Activated CD8-positive, alpha-beta T cell treated with anti-CD3 and anti-CD28 coated beads for 36 hours (primary cell): ENCODE measurements around the gene ZNHIT1. TPM values are rescaled to one million over a fixed set of nuclear protein-coding genes. Genes with fewer than 3 reads are reported as not detected.

Experiments used
- ATAC-seq: fragments of 200-7000 bp; cut with Tn5 transposase; one replicate; pipeline ENCODE4 v1.10.0; 2021; ENCODE audit warnings: mild to moderate bottlenecking, moderate library complexity
- CTCF ChIA-PET: fragments of 350-600 bp; sonication (Branson Sonifier 250); formaldehyde crosslinking; loops from one replicate; lab custom pipeline; 2021; ENCODE audit warnings: antibody characterized with exemption; lab: Charles Lee
- POLR2A ChIA-PET: fragments of 350-600 bp; sonication (Branson Sonifier 250); formaldehyde crosslinking; loops from one replicate; lab custom pipeline; 2021; ENCODE audit warnings: antibody characterized with exemption; lab: Charles Lee
- DNase-seq: peaks from one replicate; pipeline ENCODE4 v3.0.0-alpha.2; 2020
- H3K27ac Mint-ChIP-seq: one replicate; pipeline ENCODE4 v1.8.0; 2021; ENCODE audit warnings: mild to moderate bottlenecking, mixed read lengths
- H3K27me3 Mint-ChIP-seq: one replicate; pipeline ENCODE4 v1.8.0; 2021; ENCODE audit warnings: mixed read lengths
- H3K36me3 Mint-ChIP-seq: one replicate; pipeline ENCODE4 v1.8.0; 2021; ENCODE audit warnings: low read depth, mixed read lengths
- H3K4me1 Mint-ChIP-seq: one replicate; pipeline ENCODE4 v1.8.0; 2021; ENCODE audit warnings: low read depth, mixed read lengths
- H3K4me3 Mint-ChIP-seq: one replicate; pipeline ENCODE4 v1.8.0; 2021; ENCODE audit warnings: mild to moderate bottlenecking, moderate library complexity, mixed read lengths
- H3K9me3 Mint-ChIP-seq: one replicate; pipeline ENCODE4 v1.8.0; 2021; ENCODE audit warnings: mixed read lengths
- intact Hi-C: fragments of 100-400 bp; cut with micrococcal nuclease; formaldehyde crosslinking; loops from one replicate; pipeline ENCODE4 v1.10.0; 2022
- total RNA-seq, 2 experiments: library from RNA; stranded (reverse); gene quantifications; one replicate each; pipeline ENCODE4 v1.2.3, GENCODE V29; 2021
- TF ChIP-seq, protein P1 (sequence below): fragments of 200-600 bp; IDR thresholded peaks from one replicate; pipeline ENCODE4 v1.8.0; 2022; ENCODE audit warnings: antibody characterized with exemption, mild to moderate bottlenecking

ZNHIT1 gene
- total RNA-seq, result 10 to 100 TPM; 36.8 to 37.9 TPM

GRCh38 chr7:101217388-101218235 lies at the start of gene ZNHIT1, which contains the start of gene PLOD3:
Gene ZNHIT1 (plus strand): TSS chr7:101218165. CDS start chr7:101218196, 31 bp downstream.
Gene PLOD3 (minus strand): TSS chr7:101217581. CDS start chr7:101217274, 307 bp downstream.
- Mint-ChIP-seq H3K9me3 (no peaks in the 10 kb centered on the region), H3K4me1 (peaks cover 28% of the 10 kb centered on the region), H3K27me3 (no peaks in the 10 kb centered on the region), H3K27ac (peak within 1 kb of the TSS; percentile 88), H3K4me3 (peak within 1 kb of the TSS; percentile 98), H3K36me3 (peaks cover 2% of the 10 kb centered on the region)
- intact Hi-C loops, result no loop called here
- CTCF ChIA-PET, result interaction anchor here (0.6 to 4.5 kb wide), 17 partner anchors 9 to 194 kb away, joined by 3 to 49 read pairs (median 5); partner anchors contain the start of gene FIS1
- POLR2A ChIA-PET, result interaction anchor here (0.7 to 3.2 kb wide), 11 partner anchors 9 to 329 kb away, joined by 3 to 22 read pairs (median 3); partner anchors contain the start of genes CLDN15 and FIS1
- DNase-seq (peak; percentile 99), ATAC-seq (peak; percentile 89)
- TF ChIP-seq, protein P1, sequence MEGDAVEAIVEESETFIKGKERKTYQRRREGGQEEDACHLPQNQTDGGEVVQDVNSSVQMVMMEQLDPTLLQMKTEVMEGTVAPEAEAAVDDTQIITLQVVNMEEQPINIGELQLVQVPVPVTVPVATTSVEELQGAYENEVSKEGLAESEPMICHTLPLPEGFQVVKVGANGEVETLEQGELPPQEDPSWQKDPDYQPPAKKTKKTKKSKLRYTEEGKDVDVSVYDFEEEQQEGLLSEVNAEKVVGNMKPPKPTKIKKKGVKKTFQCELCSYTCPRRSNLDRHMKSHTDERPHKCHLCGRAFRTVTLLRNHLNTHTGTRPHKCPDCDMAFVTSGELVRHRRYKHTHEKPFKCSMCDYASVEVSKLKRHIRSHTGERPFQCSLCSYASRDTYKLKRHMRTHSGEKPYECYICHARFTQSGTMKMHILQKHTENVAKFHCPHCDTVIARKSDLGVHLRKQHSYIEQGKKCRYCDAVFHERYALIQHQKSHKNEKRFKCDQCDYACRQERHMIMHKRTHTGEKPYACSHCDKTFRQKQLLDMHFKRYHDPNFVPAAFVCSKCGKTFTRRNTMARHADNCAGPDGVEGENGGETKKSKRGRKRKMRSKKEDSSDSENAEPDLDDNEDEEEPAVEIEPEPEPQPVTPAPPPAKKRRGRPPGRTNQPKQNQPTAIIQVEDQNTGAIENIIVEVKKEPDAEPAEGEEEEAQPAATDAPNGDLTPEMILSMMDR, result peak; percentile 35

GRCh38 chr7:101168412-101169049 lies 49.4 kb upstream of the ZNHIT1 start:
- H3K27ac Mint-ChIP-seq, result no peak overlapping the region
- no peaks in the 10 kb centered on the region for H3K36me3 Mint-ChIP-seq
- ChIA-PET POLR2A (interaction anchor here (1.2 kb wide), 1 partner anchor 9 kb away, joined by 4 read pairs; no protein-coding TSS in a partner anchor), CTCF (interaction anchor here (1.0 to 1.8 kb wide), 3 partner anchors 24 to 42 kb away, joined by 3 to 12 read pairs (median 4); partner anchors contain the start of gene SERPINE1)
- peaks cover 74% of the 10 kb centered on the region for H3K4me1 Mint-ChIP-seq
- DNase-seq, result peak; percentile 58
- intact Hi-C loops, result no loop called here
- peaks cover 72% of the 10 kb centered on the region for H3K27me3 Mint-ChIP-seq
- no peaks in the 10 kb centered on the region for H3K9me3 Mint-ChIP-seq
- TF ChIP-seq, protein P1, result no peak
- no peak for ATAC-seq
- H3K4me3 Mint-ChIP-seq, result no peak overlapping the region

GRCh38 chr7:101169110-101169837 lies 48.7 kb upstream of the ZNHIT1 start:
- Mint-ChIP-seq H3K4me1 (peaks cover 79% of the 10 kb centered on the region), H3K4me3 (peak overlapping the region; percentile 42), H3K27me3 (peaks cover 77% of the 10 kb centered on the region), H3K36me3 (no peaks in the 10 kb centered on the region), H3K9me3 (no peaks in the 10 kb centered on the region), H3K27ac (no peak overlapping the region)
- intact Hi-C loops, result no loop called here
- TF ChIP-seq, protein P1, result no peak
- DNase-seq (no peak), ATAC-seq (no peak)
- POLR2A ChIA-PET, result no interaction called here
- CTCF ChIA-PET, result interaction anchor here (1.0 to 3.0 kb wide), 5 partner anchors 13 to 43 kb away, joined by 4 to 30 read pairs (median 5); partner anchors contain the start of gene SERPINE1

DNA sequence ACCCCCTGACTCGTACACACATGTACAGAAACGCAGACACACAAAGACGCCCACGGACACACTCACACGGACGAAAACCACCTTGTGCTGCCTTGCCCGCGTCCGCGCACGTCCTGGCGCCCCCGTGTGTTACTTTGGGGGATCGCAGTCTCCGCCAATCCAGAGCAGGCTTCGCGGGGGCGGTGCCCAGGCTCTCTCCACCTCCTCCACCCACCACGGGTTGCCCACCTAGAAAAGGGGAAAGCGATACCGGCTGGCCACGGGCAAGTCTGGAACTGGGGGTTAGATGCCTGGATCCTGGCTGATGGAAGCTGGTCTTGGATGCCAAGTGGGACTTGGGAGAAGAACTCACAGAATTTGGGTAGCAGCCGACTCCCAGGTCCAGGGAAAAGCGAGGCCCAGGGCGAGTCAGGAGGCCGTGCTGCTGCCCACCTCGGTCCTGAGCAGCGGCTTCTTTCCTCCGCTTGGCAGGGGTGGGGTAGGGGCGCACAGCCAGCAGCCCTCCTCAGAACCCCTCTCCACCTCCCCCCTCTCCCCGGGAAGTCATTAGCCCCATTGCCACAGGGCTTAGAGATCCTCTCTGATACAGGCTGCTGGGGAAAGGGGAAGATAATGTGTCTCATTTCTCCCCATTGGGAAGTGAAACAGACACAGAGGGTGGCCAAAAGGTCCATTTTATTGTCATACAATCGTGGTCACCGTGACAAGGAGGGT lies 48.0 kb upstream of the ZNHIT1 start:
- Mint-ChIP-seq H3K27ac (no peak overlapping the region), H3K27me3 (peaks cover 79% of the 10 kb centered on the region), H3K4me1 (peaks cover 74% of the 10 kb centered on the region), H3K4me3 (peak overlapping the region; percentile 42), H3K36me3 (no peaks in the 10 kb centered on the region), H3K9me3 (no peaks in the 10 kb centered on the region)
- TF ChIP-seq, protein P1, result peak; percentile 96
- intact Hi-C loops, result no loop called here
- CTCF ChIA-PET, result interaction anchor here (1.2 to 3.0 kb wide), 8 partner anchors 12 to 47 kb away, joined by 3 to 30 read pairs (median 9); partner anchors contain the start of gene PLOD3
- peak; percentile 50 for ATAC-seq
- POLR2A ChIA-PET, result interaction anchor here (1.2 to 1.4 kb wide), 2 partner anchors 13 to 249 kb away, joined by 3 to 5 read pairs; no protein-coding TSS in a partner anchor
- peak; percentile 88 for DNase-seq
